Mucosa of stomach (tissue), 1 donor: ENCODE results near the gene TECTA.
"Not testable (repeated sequence)": the region's sequence is repeated elsewhere in the genome, so short reads cannot be mapped to it uniquely, and the experiment has no call there.

Experiments
- H3K27me3 ChIP-seq: one replicate; pipeline ENCODE4 v1.7.0; 2013; ENCODE audit warnings: mild to moderate bottlenecking, low read length; ENCODE audit not compliant: control insufficient read depth, insufficient read depth
- H3K36me3 ChIP-seq: one replicate; pipeline ENCODE4 v1.7.0; 2013; ENCODE audit warnings: low read length; ENCODE audit not compliant: control insufficient read depth, insufficient read depth
- H3K4me1 ChIP-seq: one replicate; pipeline ENCODE4 v1.7.0; 2013; ENCODE audit warnings: mild to moderate bottlenecking, low read length; ENCODE audit not compliant: control insufficient read depth, insufficient read depth
- H3K4me3 ChIP-seq: one replicate; pipeline ENCODE4 v1.7.0; 2013; ENCODE audit warnings: low read length
- H3K9ac ChIP-seq: one replicate; pipeline ENCODE4 v1.7.0; 2013; ENCODE audit warnings: mild to moderate bottlenecking, low read length, moderate library complexity
- H3K9me3 ChIP-seq: one replicate; pipeline ENCODE4 v1.7.0; 2013; ENCODE audit warnings: mild to moderate bottlenecking, low read length, moderate library complexity; ENCODE audit not compliant: control insufficient read depth
- donor health status: Pancreatic carcinoma.

TECTA gene

DNA sequence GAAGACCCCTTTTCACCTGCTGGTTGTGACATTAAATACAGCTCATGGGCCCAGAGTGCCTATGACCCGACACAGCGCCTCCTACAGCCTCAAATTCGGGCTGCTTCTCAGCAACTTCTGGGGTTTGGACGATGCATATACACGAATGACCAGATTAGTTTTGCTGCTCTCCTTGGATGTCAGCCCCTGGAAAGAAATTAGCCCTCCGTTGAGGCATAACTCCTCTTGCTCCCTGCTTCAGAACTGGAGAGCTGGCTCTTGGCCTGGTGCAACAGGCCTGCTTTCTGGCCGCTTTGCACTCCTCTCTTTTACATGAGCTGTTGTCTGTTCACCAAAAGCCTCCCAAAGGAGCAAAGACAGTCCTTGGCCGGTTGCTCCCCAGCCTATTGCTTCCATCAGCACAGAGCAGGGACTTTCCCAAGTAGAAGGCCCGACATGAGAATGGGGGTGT, 3.3 kb downstream of the TECTA start:
- no peaks in the 10 kb centered on the region for H3K27me3 ChIP-seq

DNA sequence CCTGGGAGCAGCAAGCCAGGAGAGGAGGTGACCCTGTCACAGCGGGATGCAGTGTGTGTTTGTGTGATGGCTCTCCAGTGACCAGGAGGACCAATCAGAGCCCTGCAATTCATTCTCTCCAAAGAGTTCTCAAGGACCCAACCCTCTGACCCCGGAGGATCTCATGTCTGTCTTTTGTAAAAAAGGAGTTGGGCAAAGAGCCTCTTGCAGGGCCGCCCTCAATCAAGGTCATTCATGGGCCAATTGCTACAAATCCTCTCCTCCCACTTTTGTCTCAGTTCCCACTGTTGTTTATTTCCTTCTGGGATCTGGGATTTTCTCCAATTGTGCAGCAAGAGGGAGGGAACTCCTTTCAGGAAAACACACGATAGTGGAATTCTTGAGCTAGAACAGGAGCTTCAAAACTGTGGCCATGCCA, 4.0 kb downstream of the TECTA start:
- Histone ChIP-seq H3K4me1 (no peaks in the 10 kb centered on the region), H3K9ac (no peak overlapping the region), H3K27me3 (no peaks in the 10 kb centered on the region), H3K4me3 (no peak overlapping the region), H3K9me3 (no peaks in the 10 kb centered on the region), H3K36me3 (no peaks in the 10 kb centered on the region)

More for the DNA sequence above, 3.3 kb downstream of the TECTA start:
- Histone ChIP-seq H3K9ac (no peak overlapping the region), H3K36me3 (no peaks in the 10 kb centered on the region), H3K9me3 (no peaks in the 10 kb centered on the region), H3K4me1 (no peaks in the 10 kb centered on the region), H3K4me3 (no peak overlapping the region)

DNA sequence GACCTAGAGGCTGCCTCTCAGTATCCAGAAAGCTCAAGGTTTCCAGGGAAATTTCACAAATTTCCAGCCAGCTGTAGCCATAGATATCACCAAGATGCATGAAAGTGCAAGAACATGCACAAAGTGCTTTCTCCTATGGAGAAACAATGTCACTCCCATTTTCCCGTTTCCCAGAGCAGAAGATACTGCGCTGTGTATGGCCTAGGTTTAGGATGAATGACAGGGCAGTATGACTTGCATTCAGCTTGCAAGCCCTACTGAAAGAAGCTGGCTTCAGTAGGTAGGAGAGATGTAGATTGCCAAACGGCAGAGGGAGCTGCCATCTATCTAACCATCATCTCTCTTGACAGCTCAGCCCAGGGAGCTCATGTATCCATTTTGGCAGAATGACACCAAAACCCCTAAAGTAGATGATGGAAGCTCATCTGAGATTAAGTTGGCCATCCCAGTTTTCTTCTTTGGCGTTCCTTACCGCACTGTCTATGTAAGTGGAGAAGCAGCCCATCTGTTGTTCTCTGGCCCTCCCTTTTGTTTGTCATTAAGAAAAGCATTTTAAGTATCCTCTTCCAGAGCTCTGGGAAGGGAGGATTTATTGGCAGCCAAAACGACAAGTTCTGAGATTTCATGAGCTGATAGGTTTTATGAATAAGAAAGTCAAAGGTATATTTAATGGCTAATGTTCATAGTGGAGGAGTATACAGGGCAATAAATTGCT, 4.6 kb downstream of the TECTA start:
- no peaks in the 10 kb centered on the region for H3K36me3 ChIP-seq
- H3K9me3 ChIP-seq: no peaks in the 10 kb centered on the region
- H3K9ac ChIP-seq: no peak overlapping the region
- H3K4me3 ChIP-seq: no peak overlapping the region
- no peaks in the 10 kb centered on the region for H3K27me3 ChIP-seq
- no peaks in the 10 kb centered on the region for H3K4me1 ChIP-seq

DNA sequence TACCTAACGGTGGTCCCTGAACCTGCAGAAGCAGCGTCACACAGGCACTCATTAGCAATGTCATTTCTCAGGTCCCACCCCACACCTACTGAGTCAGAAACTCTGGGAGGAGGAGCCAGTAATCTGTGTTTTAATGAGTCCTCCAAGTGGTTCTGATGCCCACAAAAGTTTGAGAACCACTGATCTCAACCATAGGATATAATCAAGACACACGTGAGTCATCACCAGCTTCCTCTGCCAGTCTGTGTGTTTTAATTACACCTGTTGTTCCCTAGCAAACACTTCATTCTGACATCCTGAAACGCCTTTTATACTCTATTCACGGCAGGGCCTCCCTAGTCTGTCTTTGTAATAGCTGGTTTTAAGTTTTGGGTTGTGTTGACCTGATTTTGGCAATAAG, 5.8 kb downstream of the TECTA start:
- H3K9me3 ChIP-seq: no peaks in the 10 kb centered on the region
- no peak overlapping the region for H3K9ac ChIP-seq
- H3K36me3 ChIP-seq: no peaks in the 10 kb centered on the region
- no peak overlapping the region for H3K4me3 ChIP-seq
- H3K4me1 ChIP-seq: no peaks in the 10 kb centered on the region
- no peaks in the 10 kb centered on the region for H3K27me3 ChIP-seq

DNA sequence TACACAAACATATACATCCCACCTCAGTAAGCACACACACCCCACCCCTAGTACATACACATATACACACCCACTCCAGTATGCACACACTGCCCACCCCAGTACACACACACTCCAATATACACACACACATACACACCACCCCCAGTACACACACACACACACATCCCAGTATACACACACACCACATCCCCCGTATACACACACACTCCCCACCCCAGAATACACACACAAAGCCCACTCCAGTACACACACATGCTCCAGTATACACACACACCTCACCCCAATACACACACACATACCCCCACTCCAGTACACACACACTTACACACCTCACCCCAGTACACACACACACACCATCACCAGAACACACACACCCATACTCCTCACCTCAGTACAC, 7.4 kb downstream of the TECTA start:
- Histone ChIP-seq H3K9ac (no peak overlapping the region), H3K27me3 (no peaks in the 10 kb centered on the region), H3K9me3 (no peaks in the 10 kb centered on the region), H3K36me3 (no peaks in the 10 kb centered on the region), H3K4me3 (no peak overlapping the region), H3K4me1 (no peaks in the 10 kb centered on the region)

DNA sequence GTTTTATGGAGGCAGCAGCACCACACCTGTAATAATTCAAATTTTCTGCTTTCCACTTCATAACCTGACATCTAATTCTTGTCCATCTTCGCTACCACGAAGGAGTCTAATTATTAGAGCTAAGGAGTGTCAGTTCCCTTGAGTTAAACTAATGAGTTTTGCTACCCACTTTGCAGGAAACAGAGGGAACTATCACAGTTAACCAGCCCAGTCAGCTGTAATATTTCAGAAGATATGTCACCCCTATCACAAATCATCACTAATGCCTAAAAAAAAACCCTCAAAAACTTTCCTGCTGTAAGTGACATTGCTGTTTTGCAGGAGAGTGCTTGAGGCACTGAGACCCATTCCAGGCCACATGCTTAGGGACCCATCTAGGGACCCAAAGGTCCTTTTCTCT, 8.4 kb downstream of the TECTA start:
- H3K9me3 ChIP-seq: no peaks in the 10 kb centered on the region
- no peaks in the 10 kb centered on the region for H3K36me3 ChIP-seq
- no peak overlapping the region for H3K9ac ChIP-seq
- no peaks in the 10 kb centered on the region for H3K27me3 ChIP-seq
- no peak overlapping the region for H3K4me3 ChIP-seq
- no peaks in the 10 kb centered on the region for H3K4me1 ChIP-seq

DNA sequence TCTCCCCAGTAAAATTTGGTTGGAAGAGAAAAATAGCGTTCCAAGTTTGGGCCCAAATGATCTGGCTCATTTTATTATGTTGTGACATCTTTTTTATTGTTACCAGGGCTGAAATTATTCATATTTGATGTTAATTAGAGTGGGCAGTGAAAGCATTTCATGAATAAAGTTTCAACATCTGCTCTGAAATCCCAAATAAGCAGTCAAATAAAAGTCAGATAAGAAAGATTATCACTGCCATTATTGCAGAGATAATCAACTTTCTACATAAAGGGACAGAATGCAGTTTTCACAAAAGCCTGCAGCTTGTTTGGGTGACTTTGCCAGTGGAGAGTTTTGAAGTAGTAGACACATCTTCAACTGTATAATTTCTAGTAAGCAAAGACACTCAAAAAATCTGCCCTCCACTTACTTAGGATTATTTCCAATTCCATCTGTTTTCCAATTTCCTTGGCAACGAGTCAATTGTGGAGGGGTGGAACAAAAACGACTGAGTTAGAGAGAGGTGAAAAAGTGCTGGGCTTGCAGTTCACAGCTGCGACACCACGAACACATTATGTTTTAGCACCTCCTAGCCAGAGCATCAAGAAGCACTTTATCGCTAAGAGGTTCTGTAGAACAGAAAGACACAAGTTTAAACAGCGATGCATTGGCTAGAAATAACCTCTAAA, 9.0 kb downstream of the TECTA start:
- H3K9me3 ChIP-seq: no peaks in the 10 kb centered on the region
- no peak overlapping the region for H3K4me3 ChIP-seq
- no peaks in the 10 kb centered on the region for H3K36me3 ChIP-seq
- no peaks in the 10 kb centered on the region for H3K27me3 ChIP-seq
- H3K9ac ChIP-seq: no peak overlapping the region
- H3K4me1 ChIP-seq: no peaks in the 10 kb centered on the region

DNA sequence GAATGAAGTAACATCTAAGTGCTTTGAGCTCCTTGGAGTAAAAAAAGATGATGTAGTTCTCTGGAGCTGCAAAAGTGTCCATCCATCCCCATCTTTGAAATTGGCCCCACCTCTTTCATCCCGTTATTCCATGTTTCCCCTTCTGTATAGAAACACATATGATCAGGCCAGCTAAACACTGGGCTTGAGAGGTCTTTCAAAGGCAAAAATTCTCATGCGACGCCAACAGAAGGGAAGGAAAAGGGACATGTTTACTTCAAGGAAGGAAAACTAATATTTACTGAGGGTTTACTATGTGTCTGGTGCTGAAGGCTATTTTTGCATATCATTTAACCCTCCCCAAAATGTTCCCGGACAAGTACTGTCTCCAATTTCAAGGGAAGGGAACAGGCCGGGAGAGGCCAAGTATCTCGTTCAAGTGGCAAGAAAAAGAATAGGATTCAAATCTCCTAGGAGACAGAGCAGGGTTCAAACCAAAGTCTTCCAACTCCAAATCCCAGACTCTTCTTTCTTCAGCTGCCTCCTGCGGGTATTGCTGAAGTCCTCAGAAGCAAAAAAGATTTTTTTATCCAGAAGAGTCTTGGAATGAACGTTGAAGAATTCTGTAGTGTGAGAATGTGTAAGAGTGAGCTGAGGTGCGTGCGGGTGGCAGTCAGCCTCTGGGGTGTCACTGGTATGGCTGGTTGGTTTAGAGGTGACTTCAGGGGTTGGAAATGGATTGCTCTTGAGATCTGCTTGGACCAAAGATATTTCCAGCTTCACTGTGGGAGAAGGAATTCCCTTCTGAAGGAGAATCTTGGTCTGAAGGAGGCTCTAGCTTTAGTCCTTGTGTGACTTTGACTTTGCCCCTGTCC, 10.1 kb downstream of the TECTA start:
- H3K9ac ChIP-seq: no peak overlapping the region
- no peaks in the 10 kb centered on the region for H3K36me3 ChIP-seq
- H3K27me3 ChIP-seq: no peaks in the 10 kb centered on the region
- no peak overlapping the region for H3K4me3 ChIP-seq
- no peaks in the 10 kb centered on the region for H3K9me3 ChIP-seq
- H3K4me1 ChIP-seq: no peaks in the 10 kb centered on the region

DNA sequence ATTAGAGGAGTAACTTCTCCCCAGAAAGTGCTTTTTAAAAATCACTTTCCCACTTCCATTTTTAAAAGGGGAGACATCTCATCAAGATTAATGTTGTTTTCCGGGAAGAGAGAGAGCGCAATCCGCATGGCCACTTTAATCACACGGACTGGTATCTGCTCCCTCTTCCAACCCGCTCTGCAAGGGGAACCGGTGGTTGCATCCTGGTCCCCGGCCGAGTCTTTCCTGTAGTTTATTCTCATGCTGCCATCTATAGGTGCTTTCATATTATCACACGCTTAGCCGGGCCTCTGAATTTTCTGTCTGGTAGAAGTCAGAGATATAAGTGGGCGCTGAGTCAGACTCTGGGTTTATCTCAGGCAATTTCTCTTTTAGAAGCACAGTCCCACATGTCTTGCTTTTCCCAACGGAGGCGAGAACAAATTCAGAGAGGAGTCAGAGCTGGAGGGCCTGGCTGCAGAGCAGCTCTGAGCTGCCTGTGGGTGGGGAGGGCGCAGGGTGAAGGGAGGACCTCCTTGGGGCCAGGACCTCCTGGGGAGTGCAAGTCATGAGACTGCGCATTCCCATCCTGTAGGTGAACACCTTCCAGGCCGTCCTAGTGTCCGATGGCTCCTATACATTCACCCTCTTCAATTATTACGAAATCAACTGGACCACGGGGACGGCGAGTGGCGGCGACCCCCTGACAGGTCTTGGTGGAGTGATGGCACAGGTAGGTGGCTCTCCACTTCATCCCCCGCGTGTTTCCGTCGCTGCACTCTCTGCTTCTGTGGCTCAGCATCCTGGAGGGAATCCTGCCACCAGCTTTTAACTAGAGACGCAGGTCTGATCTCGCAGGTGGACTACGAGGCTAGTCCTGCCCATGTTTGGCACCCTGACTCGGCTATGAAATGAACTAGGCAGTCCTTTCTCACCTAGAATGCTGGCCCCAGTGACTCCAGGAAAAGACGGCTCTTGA, 11.7 kb downstream of the TECTA start:
- no peak overlapping the region for H3K9ac ChIP-seq
- no peak overlapping the region for H3K4me3 ChIP-seq
- H3K4me1 ChIP-seq: no peaks in the 10 kb centered on the region
- no peaks in the 10 kb centered on the region for H3K9me3 ChIP-seq
- no peaks in the 10 kb centered on the region for H3K27me3 ChIP-seq
- H3K36me3 ChIP-seq: no peaks in the 10 kb centered on the region

DNA sequence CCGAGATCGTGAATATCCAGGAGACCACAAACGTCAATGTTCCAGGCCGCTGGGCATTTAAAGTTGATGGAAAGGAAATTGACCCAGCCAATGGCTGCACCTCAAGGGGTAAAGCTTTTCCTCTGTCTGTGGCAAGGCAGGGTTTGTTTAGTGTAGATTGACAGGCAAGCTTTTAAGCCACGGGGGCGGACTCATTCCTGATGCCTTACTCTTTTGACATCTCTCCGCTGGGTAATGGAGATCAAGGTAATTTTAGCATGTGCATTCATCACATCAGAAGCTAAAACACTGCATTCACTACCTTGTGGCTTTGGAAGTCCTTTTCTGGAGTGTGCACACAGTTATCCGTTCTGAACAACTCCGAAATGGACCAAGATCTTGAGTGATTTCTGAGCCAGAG, 12.6 kb downstream of the TECTA start:
- Histone ChIP-seq H3K27me3 (no peaks in the 10 kb centered on the region), H3K9me3 (no peaks in the 10 kb centered on the region), H3K36me3 (no peaks in the 10 kb centered on the region), H3K4me1 (no peaks in the 10 kb centered on the region), H3K4me3 (no peak overlapping the region), H3K9ac (no peak overlapping the region)

DNA sequence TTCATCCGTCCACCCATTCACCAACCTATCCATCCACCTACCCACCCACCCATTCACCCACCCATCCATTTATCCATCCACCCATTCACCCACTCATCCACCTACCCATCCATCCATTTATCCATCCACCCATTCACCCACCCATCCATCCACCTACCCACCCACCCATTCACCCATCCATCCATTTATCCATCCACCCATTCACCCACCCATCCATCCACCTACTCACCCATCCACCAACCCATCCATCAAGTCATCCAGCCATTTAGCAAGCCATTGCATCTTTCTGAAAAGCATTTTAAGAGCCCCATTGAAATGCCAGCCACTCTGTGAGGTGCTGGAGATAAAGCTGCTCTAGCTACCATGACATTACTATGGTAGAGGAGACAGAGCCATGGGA, 14.0 kb downstream of the TECTA start:
- not testable (repeated sequence) for H3K27me3 ChIP-seq, H3K4me1 ChIP-seq

More for the DNA sequence above, 14.0 kb downstream of the TECTA start:
- H3K9ac ChIP-seq, H3K4me3 ChIP-seq, H3K36me3 ChIP-seq, H3K9me3 ChIP-seq: not testable (repeated sequence)
